ENCODE results near the gene ZNF853.
A peak's percentile ranks its signal among the peaks of the same experiment; 100 is the strongest.
"Not testable (repeated sequence)": the region's sequence is repeated elsewhere in the genome, so short reads cannot be mapped to it uniquely, and the experiment has no call there.

Gene ZNF853

GRCh38 chr7:6614953-6615722, at the start of gene ZNF853:
Gene ZNF853 (plus strand): TSS chr7:6615610. CDS start chr7:6616175, 565 bp downstream.
- DNase-seq (ENCODE audit: low read depth in 4 of 4, low spot score in 1 of 4): no peak

- no peak for DNase-seq (ENCODE audit: low read depth in 4 of 4, low spot score in 1 of 4)
Measured at GRCh38 chr7:6565655-6566054, 49.8 kb upstream of the ZNF853 start.

- no peak for DNase-seq (ENCODE audit: low read depth in 4 of 4, low spot score in 1 of 4)
Measured at GRCh38 chr7:6567886-6568285, 47.5 kb upstream of the ZNF853 start.

GRCh38 chr7:6571160-6571779, 44.1 kb upstream of the ZNF853 start:
- no peak for DNase-seq (ENCODE audit: low read depth in 4 of 4, low spot score in 1 of 4)

- no peak for DNase-seq (ENCODE audit: low read depth in 4 of 4, low spot score in 1 of 4)
Measured at GRCh38 chr7:6575281-6576023, 40.0 kb upstream of the ZNF853 start.

- no peak for DNase-seq (ENCODE audit: low read depth in 4 of 4, low spot score in 1 of 4)
Measured at GRCh38 chr7:6576024-6576866, 39.2 kb upstream of the ZNF853 start.

- DNase-seq (ENCODE audit: low read depth in 4 of 4, low spot score in 1 of 4): not testable (repeated sequence)
Measured at GRCh38 chr7:6576867-6577368, 38.5 kb upstream of the ZNF853 start.

- peak; percentile 72 to 87 (median 78) for DNase-seq (ENCODE audit: low read depth in 4 of 4, low spot score in 1 of 4)
Measured at GRCh38 chr7:6577369-6578113, 37.9 kb upstream of the ZNF853 start, which contains the start of gene ZDHHC4. Gene ZDHHC4 (plus strand): TSS chr7:6577454. CDS start chr7:6580562, 3,108 bp downstream.

GRCh38 chr7:6578114-6579084, 37.0 kb upstream of the ZNF853 start:
- DNase-seq (ENCODE audit: low read depth in 4 of 4, low spot score in 1 of 4): no peak

- no peak for DNase-seq (ENCODE audit: low read depth in 4 of 4, low spot score in 1 of 4)
Measured at GRCh38 chr7:6579446-6579845, 36.0 kb upstream of the ZNF853 start.

GRCh38 chr7:6585746-6586432, 29.5 kb upstream of the ZNF853 start:
- not testable (repeated sequence) for DNase-seq (ENCODE audit: low read depth in 4 of 4, low spot score in 1 of 4)

- no peak for DNase-seq (ENCODE audit: low read depth in 4 of 4, low spot score in 1 of 4)
Measured at GRCh38 chr7:6588566-6588965, 26.8 kb upstream of the ZNF853 start.

GRCh38 chr7:6589151-6589828, 26.1 kb upstream of the ZNF853 start:
- DNase-seq (ENCODE audit: low read depth in 4 of 4, low spot score in 1 of 4): no peak

- peak; percentile 53 to 75 (median 73) for DNase-seq (ENCODE audit: low read depth in 4 of 4, low spot score in 1 of 4)
Measured at GRCh38 chr7:6589829-6590644, 25.4 kb upstream of the ZNF853 start, which contains the start of gene INTS15. Gene INTS15 (plus strand): TSS chr7:6590021. CDS start chr7:6590284, 263 bp downstream.

GRCh38 chr7:6590645-6591110, 24.7 kb upstream of the ZNF853 start:
- no peak for DNase-seq (ENCODE audit: low read depth in 4 of 4, low spot score in 1 of 4)

- no peak for DNase-seq (ENCODE audit: low read depth in 4 of 4, low spot score in 1 of 4)
Measured at GRCh38 chr7:6600093-6600492, 15.3 kb upstream of the ZNF853 start.

GRCh38 chr7:6604458-6604857, 11.0 kb upstream of the ZNF853 start:
- no peak for DNase-seq (ENCODE audit: low read depth in 4 of 4, low spot score in 1 of 4)

Measured in stimulated activated CD4-positive, alpha-beta T cell treated with anti-CD3 and anti-CD28 coated beads, Interleukin-1b, Interleukin-23, amount 100 ng/mL, for 24 hours (primary cell).